Femur (tissue), 1 donor: Measurements from ENCODE around the gene SLC2A14.
"Not testable (repeated sequence)": the region's sequence is repeated elsewhere in the genome, so short reads cannot be mapped to it uniquely, and the experiment has no call there.

Source experiments
- DNase-seq: peaks from one replicate; pipeline ENCODE4 v3.0.0-alpha.2; 2017

SLC2A14 gene

GRCh38 chr12:7833201-7833600 lies 39.5 kb downstream of the SLC2A14 start:
- not testable (repeated sequence) for DNase-seq

- DNase-seq = no peak
These were observed 40.5 kb downstream of the SLC2A14 start for GRCh38 chr12:7832059-7832696.

GRCh38 chr12:7829737-7830136 lies 43.0 kb downstream of the SLC2A14 start:
- DNase-seq = not testable (repeated sequence)

GRCh38 chr12:7825754-7826153 lies 47.0 kb downstream of the SLC2A14 start:
- not testable (repeated sequence) for DNase-seq

- DNase-seq = peak; percentile 57
These were observed 65.7 kb downstream of the SLC2A14 start for GRCh38 chr12:7806863-7807487.

- DNase-seq = not testable (repeated sequence)
These were observed 66.4 kb downstream of the SLC2A14 start for GRCh38 chr12:7806319-7806718.

- no peak for DNase-seq
These were observed 71.3 kb downstream of the SLC2A14 start for GRCh38 chr12:7801460-7801859.

- not testable (repeated sequence) for DNase-seq
These were observed 73.9 kb downstream of the SLC2A14 start for GRCh38 chr12:7798750-7799308.

- no peak for DNase-seq
These were observed 74.9 kb downstream of the SLC2A14 start for GRCh38 chr12:7797698-7798398.

- DNase-seq = not testable (repeated sequence)
These were observed 75.4 kb downstream of the SLC2A14 start for GRCh38 chr12:7797269-7797668.

- no peak for DNase-seq
These were observed 79.5 kb downstream of the SLC2A14 start for GRCh38 chr12:7793211-7793610.

GRCh38 chr12:7788884-7789528 lies 83.7 kb downstream of the SLC2A14 start, which contains the start of gene NANOG:
Gene NANOG, plus strand, starts transcription at chr12:7789402. Its CDS starts 213 bp downstream, at chr12:7789615.
- DNase-seq = not testable (repeated sequence)

GRCh38 chr12:7788294-7788660 lies 84.4 kb downstream of the SLC2A14 start:
- no peak for DNase-seq

- no peak for DNase-seq
These were observed 85.0 kb downstream of the SLC2A14 start for GRCh38 chr12:7787574-7788293.

- DNase-seq = no peak
These were observed 88.0 kb downstream of the SLC2A14 start for GRCh38 chr12:7784701-7785100.

GRCh38 chr12:7783433-7783832 lies 89.3 kb downstream of the SLC2A14 start:
- DNase-seq = not testable (repeated sequence)

GRCh38 chr12:7782055-7782454 lies 90.7 kb downstream of the SLC2A14 start:
- DNase-seq = no peak

- no peak for DNase-seq
These were observed 91.4 kb downstream of the SLC2A14 start for GRCh38 chr12:7781274-7781673.

- DNase-seq = no peak
These were observed 102.7 kb downstream of the SLC2A14 start for GRCh38 chr12:7769999-7770398.
